K562 (cell line): ENCODE data around the gene RPL7A. TPM values are rescaled to one million over a fixed set of nuclear protein-coding genes. Genes with fewer than 3 reads are reported as not detected.

Experiments used
- CBX5 ChIP-seq: IDR thresholded peaks from 2 replicates; pipeline ENCODE4 v1.6.1; 2014; ENCODE audit warnings: low read depth, borderline replicate concordance
- CREBBP ChIP-seq: IDR thresholded peaks from one replicate; pipeline ENCODE4 v1.6.1; 2012; ENCODE audit warnings: low read depth, mild to moderate bottlenecking, control low read depth, inconsistent platforms, low read length
- CUX1 ChIP-seq: fragments of 200-800 bp; sonication (Bioruptor generic); IDR thresholded peaks from 2 replicates; pipeline ENCODE4 v1.6.1; 2016; ENCODE audit warnings: missing genetic modification characterization, missing compliant biosample characterization
- ELF4 ChIP-seq: fragments of 450-650 bp; formaldehyde crosslinking; IDR thresholded peaks from 2 replicates; pipeline ENCODE4 v1.4.0; 2022; ENCODE audit warnings: missing genetic modification characterization
- EZH2 ChIP-seq: IDR thresholded peaks from 2 replicates; pipeline ENCODE4 v1.6.1; 2012; ENCODE audit warnings: low read depth, mild to moderate bottlenecking, inconsistent platforms, low read length, borderline replicate concordance
- HEY1 ChIP-seq: fragments of 250-450 bp; sonication (Bioruptor Pico); IDR thresholded peaks from 2 replicates; pipeline ENCODE4 v1.5.0; 2020; ENCODE audit warnings: mild to moderate bottlenecking, moderate library complexity, borderline replicate concordance
- IFI16 ChIP-seq: fragments of 250-450 bp; sonication (Bioruptor Pico); IDR thresholded peaks from 2 replicates; pipeline ENCODE4 v2.1.2; 2022; ENCODE audit warnings: mild to moderate bottlenecking, inconsistent platforms
- JUN ChIP-seq, 2 experiments: sonication (generic) in 1 of 2; formaldehyde crosslinking in 1 of 2; IDR thresholded peaks; 2 replicates each; pipeline versions ENCODE4 v1.6.1 to v1.8.0; 2012 to 2022; ENCODE audit warnings: borderline replicate concordance in 2 of 2, mild to moderate bottlenecking in 2 of 2, improper control_type of control experiment in 1 of 2, low read depth in 1 of 2, low read length in 1 of 2, missing genetic modification reagents in 1 of 2
- MBD1 ChIP-seq: fragments of 250-450 bp; sonication (Bioruptor Pico); IDR thresholded peaks from 2 replicates; pipeline ENCODE4 v1.8.0; 2022; ENCODE audit warnings: inconsistent platforms
- MCM3 ChIP-seq: fragments of 450-650 bp; IDR thresholded peaks from 2 replicates; pipeline ENCODE4 v1.6.1; 2016
- NCOA4 ChIP-seq: fragments of 450-650 bp; IDR thresholded peaks from 2 replicates; pipeline ENCODE4 v1.6.1; 2018; ENCODE audit warnings: mild to moderate bottlenecking; ENCODE audit not compliant: partially characterized antibody
- NCOA6 ChIP-seq: fragments of 450-650 bp; IDR thresholded peaks from 2 replicates; pipeline ENCODE4 v1.6.1; 2017; ENCODE audit warnings: mild to moderate bottlenecking
- PTBP1 ChIP-seq: fragments of 200-400 bp; formaldehyde crosslinking; IDR thresholded peaks from 2 replicates; pipeline ENCODE4 v1.6.1; 2017; ENCODE audit warnings: low read depth, low read length
- RAD21 ChIP-seq, 2 experiments: fragments of 250-450 bp in 1 of 2; fragments of 450-650 bp in 1 of 2; sonication (Bioruptor Pico) in 1 of 2; formaldehyde crosslinking in 1 of 2; IDR thresholded peaks in 1 of 2; conservative IDR thresholded peaks in 1 of 2; 2 replicates each; pipeline versions ENCODE4 v1.4.0 to v1.8.0; 2020 to 2022; ENCODE audit warnings: mild to moderate bottlenecking in 2 of 2, moderate library complexity in 1 of 2
- SMAD2 ChIP-seq: fragments of 150-350 bp; IDR thresholded peaks from 2 replicates; pipeline ENCODE4 v1.6.1; 2014; ENCODE audit warnings: low read depth, mild to moderate bottlenecking, low read length
- SMARCA4 ChIP-seq: fragments of 450-650 bp; IDR thresholded peaks from 2 replicates; pipeline ENCODE4 v1.6.1; 2016
- SMARCB1 ChIP-seq: IDR thresholded peaks from 2 replicates; pipeline ENCODE4 v1.6.1; 2011; ENCODE audit warnings: improper control_type of control experiment, low read depth; ENCODE audit not compliant: insufficient read length
- SPI1 ChIP-seq: IDR thresholded peaks from 2 replicates; pipeline ENCODE4 v1.6.1; 2011; ENCODE audit warnings: low read depth, low read length, control low read depth, borderline replicate concordance
- STAG1 ChIP-seq: sonication (generic); formaldehyde crosslinking; IDR thresholded peaks from 2 replicates; pipeline ENCODE4 v1.5.0; 2020; ENCODE audit warnings: missing genetic modification reagents, borderline replicate concordance
- STAT5B ChIP-seq: fragments of 250-450 bp; sonication (Bioruptor Pico); IDR thresholded peaks from 2 replicates; pipeline ENCODE4 v1.8.0; 2021; ENCODE audit warnings: mild to moderate bottlenecking, inconsistent platforms
- TRIM24 ChIP-seq, 2 experiments: fragments of 450-650 bp; IDR thresholded peaks; 2 replicates each; pipeline ENCODE4 v1.6.1; 2016
- ZNF316 ChIP-seq: fragments of 450-650 bp; IDR thresholded peaks from 2 replicates; pipeline ENCODE4 v1.6.1; 2016
- ZNF444 ChIP-seq: fragments of 250-450 bp; sonication (Bioruptor Pico); IDR thresholded peaks from 2 replicates; pipeline ENCODE4 v1.4.0; 2020; ENCODE audit warnings: mild to moderate bottlenecking, moderate library complexity
- ZNF561 ChIP-seq: fragments of 450-650 bp; formaldehyde crosslinking; conservative IDR thresholded peaks from 2 replicates; pipeline ENCODE4 v1.4.0; 2020; ENCODE audit warnings: mild to moderate bottlenecking, moderate library complexity
- polyA plus RNA-seq, 8 experiments: library from polyadenylated mRNA; depleted of rRNA in 4 of 8; stranded (reverse) in 5 of 8; unstranded in 3 of 8; fragments of >200 nt; fragmentation: Nextera tagmentation in 2 of 8; fragmentation: Illumina TruSeq in 1 of 8; extraction: Ambion mirVana in 2 of 8; extraction: Trizol in 1 of 8; gene quantifications; 2 replicates each; pipeline versions ENCODE4 v1.2.1 to v1.2.3, GENCODE V29; 2011 to 2014; ENCODE audit warnings: inconsistent platforms in 1 of 8, missing spikeins in 1 of 8
- total RNA-seq, 7 experiments: library from RNA; depleted of rRNA in 6 of 7; stranded (reverse); fragments of >200 nt in 6 of 7; fragmentation: Illumina TruSeq in 2 of 7; extraction: Trizol in 2 of 7; gene quantifications; 2 replicates each; pipeline versions ENCODE4 v1.2.1 to v1.2.3, GENCODE V29; 2011 to 2021; ENCODE audit warnings: low replicate concordance in 1 of 7

The RPL7A gene
- total and polyA plus RNA-seq, 9 of the 15 experiments (the other 6 are each of a cell fraction or from before 2014, with no cell fraction given): 1,935 to 3,760 (median 2,652) TPM

GRCh38 chr9:133335924-133336811, 11.8 kb upstream of the RPL7A start, which contains the start of gene SURF6 (continued):
- TF ChIP-seq CUX1 (no peak), ZNF444 (CRISPR knock-in tag) (no peak), RAD21 (CRISPR knock-in tag; conservative IDR thresholded peaks at IDR 0.05 in 1 of 2, IDR thresholded peaks at IDR 0.05 in 1 of 2) (no peak), ELF4 (CRISPR knock-in tag) (peak; percentile 3; the same call in 1 of the 2 replicates), SMARCB1 (no peak), MCM3 (no peak), STAT5B (CRISPR knock-in tag) (no peak), SMARCA4 (no peak), CBX5 (no peak), MBD1 (CRISPR knock-in tag) (no peak), NCOA6 (no peak), SPI1 (no peak), TRIM24 (IDR thresholded peaks at IDR 0.05) (no peak), ZNF561 (CRISPR knock-in tag) (no peak), ZNF316 (no peak), IFI16 (no peak), CREBBP (no peak), EZH2 (no peak), SMAD2 (no peak), STAG1 (CRISPR knock-in tag) (no peak), JUN (IDR thresholded peaks at IDR 0.05; ENCODE audit: borderline replicate concordance, low read depth, low read length) (peak; percentile 73), JUN (CRISPR knock-in tag; IDR thresholded peaks at IDR 0.05; ENCODE audit: borderline replicate concordance) (no peak; the same call in 1 of the 2 replicates), HEY1 (no peak), NCOA4 (peak; percentile 100), PTBP1 (no peak)
